ENCODE data around the gene DDIT4. TPM values are rescaled to one million over a fixed set of nuclear protein-coding genes. Genes with fewer than 3 reads are reported as not detected.

Gene DDIT4
- total and polyA plus RNA-seq, 7 experiments from 2014 or later = 25.4 to 335 (median 135) TPM

DNA sequence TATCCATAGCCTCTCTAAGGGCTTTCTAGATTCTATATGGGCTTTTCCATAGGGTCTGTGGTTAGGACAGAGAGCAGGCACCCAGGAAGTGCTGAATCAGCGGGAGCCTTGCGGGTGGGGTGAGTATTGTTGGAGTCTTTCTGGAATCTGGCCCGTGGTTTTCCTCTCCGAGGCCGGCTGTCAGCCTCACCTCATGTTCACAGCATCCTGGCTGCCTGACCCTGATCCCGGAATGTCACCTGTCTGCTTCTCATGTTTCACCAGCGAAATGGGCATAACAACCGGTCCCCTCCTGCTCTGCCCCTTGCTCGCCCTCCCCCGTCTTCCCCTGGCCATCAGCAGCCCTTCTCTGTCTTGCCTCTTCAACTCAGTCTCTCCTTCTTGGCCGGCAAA lies 36.5 kb downstream of the DDIT4 start:
- DNase-seq = no peak
- Mint-ChIP-seq H3K4me1 (peaks cover 43 to 89% (median 64%) of the 10 kb centered on the region in 7 donors), H3K27ac (peak overlapping the region in 7 of 9 donors; percentile 4 to 82 (median 78)), H3K9me3 (no peaks in the 10 kb centered on the region), H3K4me3 (peak overlapping the region in 9 of 10 donors; percentile 4 to 78 (median 57)), H3K36me3 (peaks cover 0 to 2% (median 0%) of the 10 kb centered on the region in 5 donors), H3K27me3 (no peaks in the 10 kb centered on the region)
- intact Hi-C loops (cut with micrococcal nuclease) = loop anchor here in 1 of 2 donors (1.0 kb wide), 1 partner anchor 8 kb away; no protein-coding TSS in a partner anchor
- Histone ChIP-seq H3K27me3 (ENCODE audit: control insufficient read depth in 2 of 2, insufficient read depth in 2 of 2, low read length in 2 of 2) (no peaks in the 10 kb centered on the region), H3K4me1 (ENCODE audit: control insufficient read depth in 2 of 2, insufficient read depth in 2 of 2, low read length in 2 of 2) (peaks cover 0 to 63% of the 10 kb centered on the region in 2 donors), H3K9me3 (ENCODE audit: control insufficient read depth in 2 of 3, low read length in 3 of 3) (no peaks in the 10 kb centered on the region), H3K27ac (ENCODE audit: low read depth, low read length) (no peak overlapping the region), H3K4me3 (ENCODE audit: low read length) (no peak overlapping the region), H3K36me3 (ENCODE audit: control insufficient read depth in 2 of 3, insufficient read depth in 3 of 3, low read length in 3 of 3) (no peaks in the 10 kb centered on the region)
- ChIA-PET POLR2A (interaction anchor here (1.9 to 10.6 kb wide), 4 partner anchors 7 to 35 kb away, joined by 10 to 172 read pairs (median 12); no protein-coding TSS in a partner anchor), CTCF (no interaction called here)
- no peak for ATAC-seq

DNA sequence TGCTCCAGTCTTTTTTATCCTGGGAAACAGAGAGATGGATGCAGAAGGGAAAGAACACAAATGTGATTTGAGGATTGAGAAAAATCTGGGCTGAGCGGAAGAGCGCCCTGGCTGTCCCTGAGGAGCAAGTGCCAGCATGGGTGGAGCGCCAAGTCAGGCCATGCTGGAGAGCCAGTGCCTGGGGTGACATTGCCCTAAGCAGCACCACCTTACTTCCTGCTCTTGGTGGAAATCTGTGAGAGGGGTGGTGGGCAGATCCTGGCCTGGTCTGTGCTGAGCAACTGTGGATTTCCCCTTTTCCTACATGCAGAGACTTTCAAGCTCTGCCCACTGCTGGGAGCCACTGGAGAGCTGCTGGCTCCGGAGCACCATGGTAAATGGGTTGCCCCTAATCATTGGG lies 36.9 kb downstream of the DDIT4 start:
- H3K4me1 Mint-ChIP-seq = peaks cover 43 to 89% (median 64%) of the 10 kb centered on the region in 7 donors
- DNase-seq = no peak
- POLR2A ChIA-PET = interaction anchor here (1.3 to 13.6 kb wide), 6 partner anchors 6 to 36 kb away, joined by 3 to 172 read pairs (median 10); no protein-coding TSS in a partner anchor

DNA sequence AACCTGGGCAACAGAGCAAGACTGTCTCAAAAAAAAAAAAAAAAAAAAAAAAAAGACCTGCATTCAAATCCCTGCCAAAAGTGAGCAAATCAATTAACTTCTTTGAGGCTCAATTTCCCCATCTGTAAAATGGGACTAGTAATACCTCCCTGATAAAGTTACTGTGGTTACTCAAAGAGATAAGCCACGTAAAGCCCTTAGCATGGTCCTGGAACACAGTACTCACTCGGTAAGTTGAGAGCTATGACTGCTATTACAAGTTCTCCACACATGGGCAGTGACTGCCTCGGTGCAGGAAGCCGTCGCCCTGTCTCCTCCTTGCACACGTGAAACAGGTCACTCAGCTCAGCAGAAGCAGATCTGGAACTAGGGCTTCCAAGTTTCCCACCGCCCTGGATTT lies 37.9 kb downstream of the DDIT4 start:
- POLR2A ChIA-PET = interaction anchor here (1.2 to 13.6 kb wide), 8 partner anchors 7 to 95 kb away, joined by 3 to 172 read pairs (median 8); partner anchors contain the start of genes ANAPC16 and ASCC1
- CTCF ChIA-PET = interaction anchor here (1.1 kb wide), 1 partner anchor 21 kb away, joined by 3 read pairs; no protein-coding TSS in a partner anchor
- DNase-seq (no peak), ATAC-seq (no peak)
- H3K27me3 ChIP-seq (ENCODE audit: control insufficient read depth in 2 of 2, insufficient read depth in 2 of 2, low read length in 2 of 2) = no peaks in the 10 kb centered on the region
- Mint-ChIP-seq H3K4me1 (peaks cover 48 to 89% (median 66%) of the 10 kb centered on the region in 7 donors), H3K27me3 (no peaks in the 10 kb centered on the region), H3K27ac (peak overlapping the region in 7 of 9 donors; percentile 11 to 81 (median 73)), H3K36me3 (peaks cover 0 to 5% (median 0%) of the 10 kb centered on the region in 5 donors), H3K4me3 (peak overlapping the region; percentile 2 to 60 (median 38)), H3K9me3 (no peaks in the 10 kb centered on the region)
- no peaks in the 10 kb centered on the region for H3K36me3 ChIP-seq (ENCODE audit: control insufficient read depth in 2 of 3, insufficient read depth in 3 of 3, low read length in 3 of 3)
- no peak overlapping the region for H3K4me3 ChIP-seq (ENCODE audit: low read length)
- intact Hi-C loops (cut with micrococcal nuclease) = no loop called here
- H3K4me1 ChIP-seq (ENCODE audit: control insufficient read depth in 2 of 2, insufficient read depth in 2 of 2, low read length in 2 of 2) = peaks cover 8 to 65% of the 10 kb centered on the region in 2 donors
- no peak overlapping the region for H3K27ac ChIP-seq (ENCODE audit: low read depth, low read length)
- H3K9me3 ChIP-seq (ENCODE audit: control insufficient read depth in 2 of 3, low read length in 3 of 3) = no peaks in the 10 kb centered on the region

More for the DNA sequence above, 36.9 kb downstream of the DDIT4 start:
- intact Hi-C loops (cut with micrococcal nuclease) = loop anchor here in 1 of 2 donors (1.0 kb wide), 1 partner anchor 8 kb away; no protein-coding TSS in a partner anchor
- Mint-ChIP-seq H3K4me3 (peak overlapping the region in 8 of 10 donors; percentile 2 to 65 (median 32)), H3K36me3 (no peaks in the 10 kb centered on the region), H3K27ac (peak overlapping the region in 7 of 9 donors; percentile 4 to 82 (median 50)), H3K9me3 (no peaks in the 10 kb centered on the region), H3K27me3 (no peaks in the 10 kb centered on the region)
- no peaks in the 10 kb centered on the region for H3K9me3 ChIP-seq (ENCODE audit: control insufficient read depth in 2 of 3, low read length in 3 of 3)
- no peak overlapping the region for H3K4me3 ChIP-seq (ENCODE audit: low read length)
- H3K4me1 ChIP-seq (ENCODE audit: control insufficient read depth in 2 of 2, insufficient read depth in 2 of 2, low read length in 2 of 2) = peaks cover 0 to 63% of the 10 kb centered on the region in 2 donors
- no peak overlapping the region for H3K27ac ChIP-seq (ENCODE audit: low read depth, low read length)
- CTCF ChIA-PET = no interaction called here
- ATAC-seq = peak; percentile 38
- H3K36me3 ChIP-seq (ENCODE audit: control insufficient read depth in 2 of 3, insufficient read depth in 3 of 3, low read length in 3 of 3) = no peaks in the 10 kb centered on the region
- no peaks in the 10 kb centered on the region for H3K27me3 ChIP-seq (ENCODE audit: control insufficient read depth in 2 of 2, insufficient read depth in 2 of 2, low read length in 2 of 2)

DNA sequence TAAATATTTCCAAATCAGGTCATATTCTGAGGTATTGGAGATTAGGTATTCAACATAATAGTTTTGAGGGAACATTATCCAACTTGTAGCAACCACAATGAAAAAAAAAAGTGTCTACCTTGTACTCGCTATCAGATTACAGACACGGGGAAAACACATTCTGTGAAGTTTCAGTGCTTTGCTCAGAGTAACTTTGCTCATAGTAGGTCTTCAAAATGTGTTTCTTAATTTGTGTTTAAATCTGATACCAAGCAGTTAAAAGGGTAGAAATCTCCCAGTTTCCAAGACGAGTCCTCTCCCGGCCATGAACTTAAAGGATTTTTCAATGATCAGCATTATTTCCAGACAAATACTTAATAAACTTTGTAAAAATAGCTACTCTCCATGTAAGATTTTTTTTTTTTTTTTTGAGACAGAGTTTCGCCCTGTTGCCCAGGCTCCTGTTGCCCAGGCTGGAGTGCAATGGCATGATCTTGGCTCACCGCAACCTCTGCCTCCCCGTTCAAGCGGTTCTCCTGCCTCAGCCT lies 39.2 kb downstream of the DDIT4 start:
- POLR2A ChIA-PET = interaction anchor here (0.9 to 13.6 kb wide), 4 partner anchors 8 to 65 kb away, joined by 3 to 174 read pairs (median 90); partner anchors contain the start of gene DDIT4
- Histone ChIP-seq H3K4me3 (ENCODE audit: low read length) (no peak overlapping the region), H3K4me1 (ENCODE audit: control insufficient read depth in 2 of 2, insufficient read depth in 2 of 2, low read length in 2 of 2) (peaks cover 15 to 76% of the 10 kb centered on the region in 2 donors), H3K36me3 (ENCODE audit: control insufficient read depth in 2 of 3, insufficient read depth in 3 of 3, low read length in 3 of 3) (no peaks in the 10 kb centered on the region), H3K27me3 (ENCODE audit: control insufficient read depth in 2 of 2, insufficient read depth in 2 of 2, low read length in 2 of 2) (no peaks in the 10 kb centered on the region), H3K27ac (ENCODE audit: low read depth, low read length) (no peak overlapping the region), H3K9me3 (ENCODE audit: control insufficient read depth in 2 of 3, low read length in 3 of 3) (no peaks in the 10 kb centered on the region)
- intact Hi-C loops (cut with micrococcal nuclease) = no loop called here
- peaks cover 59 to 86% (median 68%) of the 10 kb centered on the region in 7 donors for H3K4me1 Mint-ChIP-seq
- CTCF ChIA-PET = interaction anchor here (1.0 to 5.2 kb wide), 2 partner anchors 22 to 38 kb away, joined by 3 to 21 read pairs; no protein-coding TSS in a partner anchor
- no peaks in the 10 kb centered on the region for H3K27me3 Mint-ChIP-seq
- peaks cover 0 to 5% (median 0%) of the 10 kb centered on the region in 5 donors for H3K36me3 Mint-ChIP-seq
- H3K27ac Mint-ChIP-seq = peak overlapping the region in 5 of 9 donors; percentile 17 to 45 (median 38)
- no peaks in the 10 kb centered on the region for H3K9me3 Mint-ChIP-seq
- ATAC-seq (no peak), DNase-seq (no peak)
- peak overlapping the region in 1 of 10 donors; percentile 32 for H3K4me3 Mint-ChIP-seq

DNA sequence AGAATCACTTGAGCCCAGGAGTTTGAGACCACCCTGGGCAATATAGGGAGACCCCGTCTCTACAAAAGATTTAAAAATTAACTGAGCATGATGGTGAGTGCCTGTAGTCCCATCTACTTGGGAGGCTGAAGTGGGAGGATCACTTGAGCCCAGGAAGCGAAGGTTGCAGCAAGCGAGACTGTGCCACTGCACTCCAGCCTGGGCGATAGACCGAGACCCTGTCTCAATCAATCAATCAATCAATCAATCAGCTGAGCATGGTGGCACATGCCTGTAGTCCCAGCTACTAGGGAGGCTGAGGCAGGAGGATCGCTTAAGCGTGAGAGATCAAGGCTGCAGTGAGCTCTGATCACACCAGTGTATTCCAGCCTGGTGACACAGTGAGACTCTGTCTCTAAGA lies 40.5 kb downstream of the DDIT4 start:
- Mint-ChIP-seq H3K4me1 (peaks cover 53 to 85% (median 66%) of the 10 kb centered on the region in 7 donors), H3K27ac (peak overlapping the region in 6 of 9 donors; percentile 25 to 96 (median 84)), H3K9me3 (no peaks in the 10 kb centered on the region), H3K36me3 (peaks cover 0 to 5% (median 0%) of the 10 kb centered on the region in 5 donors), H3K4me3 (peak overlapping the region in 3 of 10 donors; percentile 59 to 68 (median 65)), H3K27me3 (no peaks in the 10 kb centered on the region)
- ATAC-seq = no peak
- ChIA-PET CTCF (interaction anchor here (0.8 to 5.2 kb wide), 3 partner anchors 11 to 39 kb away, joined by 3 to 21 read pairs (median 4); no protein-coding TSS in a partner anchor), POLR2A (interaction anchor here (0.9 to 13.6 kb wide), 6 partner anchors 9 to 59 kb away, joined by 3 to 174 read pairs (median 6); partner anchors contain the start of gene DDIT4)
- H3K4me1 ChIP-seq (ENCODE audit: control insufficient read depth in 2 of 2, insufficient read depth in 2 of 2, low read length in 2 of 2) = peaks cover 29 to 77% of the 10 kb centered on the region in 2 donors
- no peaks in the 10 kb centered on the region for H3K36me3 ChIP-seq (ENCODE audit: control insufficient read depth in 2 of 3, insufficient read depth in 3 of 3, low read length in 3 of 3)
- DNase-seq = no peak
- no peak overlapping the region for H3K4me3 ChIP-seq (ENCODE audit: low read length)
- H3K27ac ChIP-seq (ENCODE audit: low read depth, low read length) = no peak overlapping the region
- intact Hi-C loops (cut with micrococcal nuclease) = no loop called here
- no peaks in the 10 kb centered on the region for H3K27me3 ChIP-seq (ENCODE audit: control insufficient read depth in 2 of 2, insufficient read depth in 2 of 2, low read length in 2 of 2)
- H3K9me3 ChIP-seq (ENCODE audit: control insufficient read depth in 2 of 3, low read length in 3 of 3) = no peaks in the 10 kb centered on the region

DNA sequence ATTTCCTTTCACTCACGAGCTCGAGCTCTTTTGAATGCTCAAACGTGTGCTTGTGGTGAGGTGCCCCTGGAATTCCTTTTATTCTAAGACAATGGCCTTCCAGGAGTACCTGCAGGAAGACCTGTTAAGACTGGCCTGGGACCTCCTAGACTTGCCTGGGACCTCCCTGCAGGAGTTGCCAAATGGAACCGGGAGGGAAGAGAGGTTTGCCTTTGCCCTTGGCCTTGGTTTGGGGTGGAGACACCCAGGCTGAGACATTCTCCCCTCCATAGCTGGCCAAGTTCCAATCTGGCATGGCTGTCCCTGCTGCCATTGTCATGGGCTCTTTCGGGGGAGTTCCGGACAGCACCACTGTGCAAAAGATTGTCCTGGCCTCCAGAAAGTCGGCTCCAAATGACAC lies 41.3 kb downstream of the DDIT4 start:
- no peaks in the 10 kb centered on the region for H3K27me3 Mint-ChIP-seq
- Histone ChIP-seq H3K4me1 (ENCODE audit: control insufficient read depth in 2 of 2, insufficient read depth in 2 of 2, low read length in 2 of 2) (peaks cover 33 to 76% of the 10 kb centered on the region in 2 donors), H3K36me3 (ENCODE audit: control insufficient read depth in 2 of 3, insufficient read depth in 3 of 3, low read length in 3 of 3) (no peaks in the 10 kb centered on the region), H3K4me3 (ENCODE audit: low read length) (no peak overlapping the region), H3K9me3 (ENCODE audit: control insufficient read depth in 2 of 3, low read length in 3 of 3) (no peaks in the 10 kb centered on the region), H3K27me3 (ENCODE audit: control insufficient read depth in 2 of 2, insufficient read depth in 2 of 2, low read length in 2 of 2) (no peaks in the 10 kb centered on the region), H3K27ac (ENCODE audit: low read depth, low read length) (peak overlapping the region; percentile 71)
- intact Hi-C loops (cut with micrococcal nuclease) = no loop called here
- DNase-seq (no peak), ATAC-seq (no peak)
- H3K4me3 Mint-ChIP-seq = peak overlapping the region in 8 of 10 donors; percentile 32 to 80 (median 59)
- H3K9me3 Mint-ChIP-seq = no peaks in the 10 kb centered on the region
- H3K4me1 Mint-ChIP-seq = peaks cover 48 to 80% (median 60%) of the 10 kb centered on the region in 7 donors
- peaks cover 0 to 5% (median 0%) of the 10 kb centered on the region in 5 donors for H3K36me3 Mint-ChIP-seq
- H3K27ac Mint-ChIP-seq = peak overlapping the region in 7 of 9 donors; percentile 76 to 96 (median 93)
- ChIA-PET POLR2A (interaction anchor here (0.9 to 13.6 kb wide), 7 partner anchors 8 to 59 kb away, joined by 3 to 174 read pairs (median 8); partner anchors contain the start of gene DDIT4), CTCF (interaction anchor here (0.6 to 5.2 kb wide), 6 partner anchors 10 to 70 kb away, joined by 3 to 21 read pairs (median 4); partner anchors contain the start of gene DDIT4)

Measured in naive thymus-derived CD4-positive, alpha-beta T cell (primary cell).